IPS-18c (cell line): ENCODE results near the gene SERPINB2.

ENCODE experiments used
- H3K4me3 ChIP-seq: 2 replicates; pipeline ENCODE4 v1.7.0; 2013; ENCODE audit warnings: low read depth, mild to moderate bottlenecking, low read length, moderate library complexity; ENCODE audit not compliant: insufficient read depth
- H3K9me3 ChIP-seq: one replicate; pipeline ENCODE4 v1.6.1; 2013; ENCODE audit warnings: mild to moderate bottlenecking, low read length, moderate library complexity; ENCODE audit not compliant: control insufficient read depth, insufficient read depth

The SERPINB2 gene

GRCh38 chr18:63887424-63887823, at the start of gene SERPINB2:
Gene SERPINB2, plus strand, starts transcription at chr18:63887705. Its CDS starts 3,740 bp downstream, at chr18:63891445.
- Histone ChIP-seq H3K4me3 (no peak within 1 kb of the TSS), H3K9me3 (no peaks in the 10 kb centered on the region)

- Histone ChIP-seq H3K9me3 (no peaks in the 10 kb centered on the region), H3K4me3 (no peak overlapping the region)
Observed at GRCh38 chr18:63843008-63843407, 44.5 kb upstream of the SERPINB2 start.

- H3K9me3 ChIP-seq, result no peaks in the 10 kb centered on the region
- no peak overlapping the region for H3K4me3 ChIP-seq
Observed at GRCh38 chr18:63844254-63844653, 43.3 kb upstream of the SERPINB2 start.

- H3K4me3 ChIP-seq, result no peak overlapping the region
- no peaks in the 10 kb centered on the region for H3K9me3 ChIP-seq
Observed at GRCh38 chr18:63848159-63848558, 39.3 kb upstream of the SERPINB2 start.

- no peaks in the 10 kb centered on the region for H3K9me3 ChIP-seq
- H3K4me3 ChIP-seq, result no peak overlapping the region
Observed at GRCh38 chr18:63850020-63850419, 37.5 kb upstream of the SERPINB2 start.

GRCh38 chr18:63850636-63851035, 36.9 kb upstream of the SERPINB2 start:
- no peak overlapping the region for H3K4me3 ChIP-seq
- H3K9me3 ChIP-seq, result no peaks in the 10 kb centered on the region

GRCh38 chr18:63858456-63858855, 29.0 kb upstream of the SERPINB2 start:
- no peaks in the 10 kb centered on the region for H3K9me3 ChIP-seq

GRCh38 chr18:63859781-63860475, 27.6 kb upstream of the SERPINB2 start:
- no peak overlapping the region for H3K4me3 ChIP-seq
- no peaks in the 10 kb centered on the region for H3K9me3 ChIP-seq

More at GRCh38 chr18:63858456-63858855, 29.0 kb upstream of the SERPINB2 start:
- H3K4me3 ChIP-seq, result no peak overlapping the region

GRCh38 chr18:63860531-63860930, 27.0 kb upstream of the SERPINB2 start:
- H3K9me3 ChIP-seq, result no peaks in the 10 kb centered on the region
- H3K4me3 ChIP-seq, result no peak overlapping the region

- Histone ChIP-seq H3K4me3 (no peak overlapping the region), H3K9me3 (no peaks in the 10 kb centered on the region)
Observed at GRCh38 chr18:63867368-63868125, 20.0 kb upstream of the SERPINB2 start.

- H3K4me3 ChIP-seq, result no peak overlapping the region
- no peaks in the 10 kb centered on the region for H3K9me3 ChIP-seq
Observed at GRCh38 chr18:63868546-63868945, 19.0 kb upstream of the SERPINB2 start.

GRCh38 chr18:63869374-63869773, 18.1 kb upstream of the SERPINB2 start:
- Histone ChIP-seq H3K9me3 (no peaks in the 10 kb centered on the region), H3K4me3 (no peak overlapping the region)

GRCh38 chr18:63869851-63870250, 17.7 kb upstream of the SERPINB2 start:
- no peak overlapping the region for H3K4me3 ChIP-seq

GRCh38 chr18:63871836-63872235, 15.7 kb upstream of the SERPINB2 start:
- Histone ChIP-seq H3K9me3 (no peaks in the 10 kb centered on the region), H3K4me3 (no peak overlapping the region)

More at GRCh38 chr18:63869851-63870250, 17.7 kb upstream of the SERPINB2 start:
- no peaks in the 10 kb centered on the region for H3K9me3 ChIP-seq

- Histone ChIP-seq H3K9me3 (no peaks in the 10 kb centered on the region), H3K4me3 (no peak overlapping the region)
Observed at GRCh38 chr18:63872586-63872985, 14.9 kb upstream of the SERPINB2 start.

GRCh38 chr18:63878343-63878742, 9.2 kb upstream of the SERPINB2 start:
- Histone ChIP-seq H3K9me3 (no peaks in the 10 kb centered on the region), H3K4me3 (no peak overlapping the region)

GRCh38 chr18:63878925-63879324, 8.6 kb upstream of the SERPINB2 start:
- Histone ChIP-seq H3K4me3 (no peak overlapping the region), H3K9me3 (no peaks in the 10 kb centered on the region)

GRCh38 chr18:63879709-63880108, 7.8 kb upstream of the SERPINB2 start:
- H3K9me3 ChIP-seq, result no peaks in the 10 kb centered on the region

More at GRCh38 chr18:63879709-63880108, 7.8 kb upstream of the SERPINB2 start:
- no peak overlapping the region for H3K4me3 ChIP-seq
